A549 (cell line): ENCODE results near the gene UBE3B. TPM values are rescaled to one million over a fixed set of nuclear protein-coding genes. Genes with fewer than 3 reads are reported as not detected.

Source experiments
- ATAC-seq, 2 experiments: fragments of 200-7000 bp in 1 of 2; fragments of >200 bp in 1 of 2; cut with Nextera tagmentation in 1 of 2; cut with Tn5 transposase in 1 of 2; 3 replicates each; pipeline versions ENCODE4 v1.8.0 to v1.9.1; 2018 to 2020; ENCODE audit warnings: mild to moderate bottlenecking in 1 of 2, moderate library complexity in 1 of 2
- CTCF ChIA-PET: fragments of 300-600 bp; sonication (Branson Sonifier 250); formaldehyde crosslinking; extraction: SDS; loops from one replicate; lab custom pipeline; 2021; ENCODE audit warnings: antibody characterized with exemption, inconsistent platforms; lab: Yijun Ruan, JAX
- POLR2A ChIA-PET: fragments of 350-600 bp; formaldehyde crosslinking; extraction: SDS; loops from one replicate; lab custom pipeline; 2021; ENCODE audit warnings: antibody characterized with exemption, inconsistent platforms; lab: Yijun Ruan, JAX
- DNase-seq, 2 experiments: peaks; one replicate each; pipeline versions ENCODE4 v3.0.0 to v3.0.0-alpha.2; 2011 to 2016; ENCODE audit warnings: low read depth in 1 of 2, low spot score in 1 of 2
- FAIRE-seq: peaks from 2 replicates; lab custom pipeline; 2011; peaks lifted over from hg19 to GRCh38; lab: Jason Lieb, UNC
- H3K27ac ChIP-seq, 2 experiments: fragments of >200 bp; sonication (Bioruptor Twin); formaldehyde crosslinking; 3 replicates each; pipeline ENCODE4 v1.5.1; 2016 to 2017
- H3K4me1 ChIP-seq: fragments of >200 bp; sonication (Bioruptor Twin); formaldehyde crosslinking; 3 replicates; pipeline ENCODE4 v1.6.1; 2016
- H3K4me2 ChIP-seq: fragments of >200 bp; sonication (Bioruptor Twin); formaldehyde crosslinking; 3 replicates; pipeline ENCODE4 v1.6.1; 2016
- H3K4me3 ChIP-seq: fragments of >200 bp; sonication (Bioruptor Twin); formaldehyde crosslinking; 3 replicates; pipeline ENCODE4 v1.5.1; 2016
- H3K9me3 ChIP-seq: fragments of >200 bp; sonication (Bioruptor Twin); formaldehyde crosslinking; 3 replicates; pipeline ENCODE4 v1.6.1; 2016
- BHLHE40 ChIP-seq: IDR thresholded peaks from 2 replicates; pipeline ENCODE4 v1.6.1; 2012; ENCODE audit warnings: low read depth, low read length, inconsistent platforms
- CBX2 ChIP-seq: fragments of 200-600 bp; sonication (generic); IDR thresholded peaks from 2 replicates; pipeline ENCODE4 v1.6.1; 2016; ENCODE audit warnings: low read depth, mild to moderate bottlenecking, borderline replicate concordance
- CBX8 ChIP-seq: fragments of 200-600 bp; sonication (generic); IDR thresholded peaks from 2 replicates; pipeline ENCODE4 v1.6.1; 2016
- CHD2 ChIP-seq: fragments of 150-350 bp; IDR thresholded peaks from 2 replicates; pipeline ENCODE4 v1.6.1; 2014; ENCODE audit warnings: low read length; ENCODE audit not compliant: partially characterized antibody
- CHD4 ChIP-seq: fragments of 200-600 bp; sonication (generic); IDR thresholded peaks from 2 replicates; pipeline ENCODE4 v1.6.1; 2016; ENCODE audit warnings: antibody characterized with exemption, mild to moderate bottlenecking, borderline replicate concordance
- EHF ChIP-seq: fragments of 250-450 bp; sonication (Bioruptor Pico); IDR thresholded peaks from 2 replicates; pipeline ENCODE4 v1.5.0; 2020; ENCODE audit warnings: mild to moderate bottlenecking
- EHMT2 ChIP-seq: fragments of 200-600 bp; sonication (generic); IDR thresholded peaks from 2 replicates; pipeline ENCODE4 v1.6.1; 2016; ENCODE audit warnings: antibody characterized with exemption, low read depth, mild to moderate bottlenecking, moderate library complexity
- ELK1 ChIP-seq: fragments of 150-350 bp; IDR thresholded peaks from 2 replicates; pipeline ENCODE4 v1.6.1; 2014; ENCODE audit warnings: low read depth, mild to moderate bottlenecking, low read length
- EP300 ChIP-seq, 2 experiments: fragments of >200 bp; sonication (Bioruptor Twin); formaldehyde crosslinking; IDR thresholded peaks; 2 replicates in 1 of 2; 3 replicates in 1 of 2; pipeline ENCODE4 v1.6.1; 2016 to 2017
- ESRRA ChIP-seq: fragments of 150-350 bp; IDR thresholded peaks from 2 replicates; pipeline ENCODE4 v1.6.1; 2014; ENCODE audit warnings: mild to moderate bottlenecking, low read length, borderline replicate concordance
- GATA3 ChIP-seq: IDR thresholded peaks from 2 replicates; pipeline ENCODE4 v1.6.1; 2012; ENCODE audit warnings: borderline replicate concordance
- HMGXB4 ChIP-seq: fragments of 250-450 bp; sonication (Bioruptor Pico); IDR thresholded peaks from 2 replicates; pipeline ENCODE4 v1.5.0; 2021; ENCODE audit warnings: mild to moderate bottlenecking, moderate library complexity, borderline replicate concordance
- HOXB13 ChIP-seq: fragments of 250-450 bp; sonication (Bioruptor Pico); IDR thresholded peaks from 2 replicates; pipeline ENCODE4 v1.5.0; 2020; ENCODE audit warnings: low read depth, mild to moderate bottlenecking, moderate library complexity
- KDM1A ChIP-seq: fragments of 200-600 bp; sonication (generic); IDR thresholded peaks from 2 replicates; pipeline ENCODE4 v1.6.1; 2016; ENCODE audit warnings: low read depth, mild to moderate bottlenecking
- MAZ ChIP-seq: fragments of 150-350 bp; IDR thresholded peaks from 2 replicates; pipeline ENCODE4 v1.6.1; 2014; ENCODE audit warnings: antibody characterized with exemption, low read depth, low read length, borderline replicate concordance
- NFE2L2 ChIP-seq: fragments of 150-350 bp; conservative IDR thresholded peaks from 2 replicates; pipeline ENCODE4 v1.6.1; 2014; ENCODE audit warnings: low read length
- NPAS2 ChIP-seq: fragments of 250-450 bp; sonication (Bioruptor Pico); IDR thresholded peaks from 2 replicates; pipeline ENCODE4 v1.8.0; 2022; ENCODE audit warnings: mild to moderate bottlenecking, moderate library complexity, borderline replicate concordance
- RAD21 ChIP-seq, 2 experiments: fragments of >200 bp in 1 of 2; sonication (Bioruptor Twin) in 1 of 2; formaldehyde crosslinking in 1 of 2; IDR thresholded peaks in 1 of 2; conservative IDR thresholded peaks in 1 of 2; 2 replicates in 1 of 2; 3 replicates in 1 of 2; pipeline ENCODE4 v1.6.1; 2012 to 2018; ENCODE audit warnings: inconsistent platforms in 1 of 2
- RCOR1 ChIP-seq: fragments of 150-350 bp; IDR thresholded peaks from 2 replicates; pipeline ENCODE4 v1.6.1; 2014; ENCODE audit warnings: antibody characterized with exemption, low read length, low read depth
- REST ChIP-seq: fragments of 200-600 bp; sonication (generic); IDR thresholded peaks from 2 replicates; pipeline ENCODE4 v1.6.1; 2016; ENCODE audit warnings: antibody characterized with exemption, mild to moderate bottlenecking, moderate library complexity
- RNF2 ChIP-seq: fragments of 200-600 bp; sonication (generic); IDR thresholded peaks from 2 replicates; pipeline ENCODE4 v1.6.1; 2016; ENCODE audit warnings: low read depth, mild to moderate bottlenecking, antibody characterized with exemption, moderate library complexity, borderline replicate concordance
- SREBF2 ChIP-seq: fragments of 450-650 bp; IDR thresholded peaks from 2 replicates; pipeline ENCODE4 v1.6.1; 2014; ENCODE audit warnings: mild to moderate bottlenecking, moderate library complexity
- TFCP2L1 ChIP-seq: fragments of 250-450 bp; sonication (Bioruptor Pico); IDR thresholded peaks from 2 replicates; pipeline ENCODE4 v1.5.0; 2021; ENCODE audit warnings: mild to moderate bottlenecking
- USF2 ChIP-seq: fragments of 450-650 bp; IDR thresholded peaks from 2 replicates; pipeline ENCODE4 v1.6.1; 2014; ENCODE audit warnings: antibody characterized with exemption
- ZC3H11A ChIP-seq: fragments of 450-650 bp; IDR thresholded peaks from 2 replicates; pipeline ENCODE4 v1.6.1; 2014; ENCODE audit warnings: antibody characterized with exemption, mild to moderate bottlenecking
- ZFP36 ChIP-seq: fragments of 450-650 bp; IDR thresholded peaks from 2 replicates; pipeline ENCODE4 v1.6.1; 2014; ENCODE audit warnings: borderline replicate concordance; ENCODE audit not compliant: partially characterized antibody
- ZNF302 ChIP-seq: fragments of 250-450 bp; sonication (Bioruptor Pico); IDR thresholded peaks from 2 replicates; pipeline ENCODE4 v1.9.0; 2021; ENCODE audit warnings: inconsistent platforms, mild to moderate bottlenecking, moderate library complexity
- WGBS: methylation state at CpG from one replicate; pipeline ENCODE4 v1.1.6; 2017; ENCODE audit errors: missing lambda C conversion rate; 5-methylcytosine and 5-hydroxymethylcytosine counted together
- polyA plus RNA-seq, 4 experiments: library from polyadenylated mRNA; depleted of rRNA in 3 of 4; stranded (reverse); fragments of >200 nt; fragmentation: RNase III in 1 of 4; extraction: RNeasy Plus Mini Kit Qiagen cat#74134 plus additional on column Dnase treatment in 1 of 4; gene quantifications; 2 replicates in 3 of 4; 3 replicates in 1 of 4; pipeline ENCODE4 v1.2.3, GENCODE V29; 2011 to 2017

Gene UBE3B
- polyA plus RNA-seq, 2 of the 4 experiments (the other 2 are of a cell fraction): 14.0 to 38.0 TPM

- no peak for FAIRE-seq
- no peak for TF ChIP-seq HMGXB4 (CRISPR knock-in tag)
- no peak for TF ChIP-seq ZFP36
- TF ChIP-seq ZC3H11A: no peak
- TF ChIP-seq ZNF302 (CRISPR knock-in tag): no peak
- no peak for TF ChIP-seq TFCP2L1 (CRISPR knock-in tag)
- TF ChIP-seq CHD2: no peak
- TF ChIP-seq CBX2: no peak
- no peak for TF ChIP-seq CBX8
- TF ChIP-seq CHD4: no peak
- no peak for TF ChIP-seq BHLHE40
- no peak for TF ChIP-seq GATA3
- H3K4me2 ChIP-seq: no peak overlapping the region
- H3K27ac ChIP-seq: no peak overlapping the region
- no peak for DNase-seq
- POLR2A ChIA-PET: no interaction called here
- CTCF ChIA-PET: interaction anchor here (1.5 to 1.7 kb wide), 2 partner anchors 65 to 243 kb away, joined by 3 to 4 read pairs; no protein-coding TSS in a partner anchor
- 91% methylated on average over 21 of the region's 24 CpGs for WGBS
- H3K4me3 ChIP-seq: no peak overlapping the region
- no peak for ATAC-seq
- no peaks in the 10 kb centered on the region for H3K4me1 ChIP-seq
- H3K9me3 ChIP-seq: no peaks in the 10 kb centered on the region
Observed at GRCh38 chr12:109532721-109533486, 55.5 kb downstream of the UBE3B start.

- no peak overlapping the region for H3K27ac ChIP-seq
- WGBS: 89% methylated on average over 5 of the region's 8 CpGs
- no peaks in the 10 kb centered on the region for H3K4me1 ChIP-seq
- ATAC-seq (no peak), FAIRE-seq (no peak), DNase-seq (no peak)
- CTCF ChIA-PET: interaction anchor here (1.5 kb wide), 1 partner anchor 242 kb away, joined by 3 read pairs; no protein-coding TSS in a partner anchor
- TF ChIP-seq RNF2: no peak
- no peak for TF ChIP-seq USF2
- no peak overlapping the region for H3K4me3 ChIP-seq
- POLR2A ChIA-PET: no interaction called here
- no peak overlapping the region for H3K4me2 ChIP-seq
- H3K9me3 ChIP-seq: no peaks in the 10 kb centered on the region
Observed at GRCh38 chr12:109533487-109533740, 56.0 kb downstream of the UBE3B start.

- ATAC-seq: no peak; a peak in 1 of 6 replicates
- no peak for FAIRE-seq
- ChIA-PET POLR2A (no interaction called here), CTCF (interaction anchor here (2.7 kb wide), 1 partner anchor 15 kb away, joined by 9 read pairs; no protein-coding TSS in a partner anchor)
- DNase-seq: no peak
- Histone ChIP-seq H3K4me1 (no peaks in the 10 kb centered on the region), H3K4me3 (no peak overlapping the region), H3K9me3 (no peaks in the 10 kb centered on the region), H3K27ac (no peak overlapping the region), H3K4me2 (no peak overlapping the region)
- 91% methylated on average over 14 of the region's 15 CpGs for WGBS
- TF ChIP-seq MAZ: no peak
- TF ChIP-seq ESRRA: no peak
- no peak for TF ChIP-seq ZFP36
- TF ChIP-seq RAD21 (conservative IDR thresholded peaks at IDR 0.05 in 1 of 2, IDR thresholded peaks at IDR 0.05 in 1 of 2): no peak
- TF ChIP-seq NPAS2: no peak
- no peak for TF ChIP-seq NFE2L2
- TF ChIP-seq HOXB13: no peak
- TF ChIP-seq EHF (CRISPR knock-in tag): no peak
- no peak for TF ChIP-seq KDM1A
- TF ChIP-seq ELK1: no peak
- TF ChIP-seq EP300 (IDR thresholded peaks at IDR 0.05): no peak
- TF ChIP-seq RCOR1: no peak
- no peak for TF ChIP-seq SREBF2
- TF ChIP-seq EHMT2: no peak
- no peak for TF ChIP-seq REST
Observed at GRCh38 chr12:109534456-109534855, 57.0 kb downstream of the UBE3B start.
